ENCODE data around the gene EIF4H.

GRCh38 chr7:74199551-74200355 is 25.6 kb downstream of the EIF4H start:
- no peak for TF ChIP-seq POLR2AphosphoS5 (IDR thresholded peaks at IDR 0.05)
- TF ChIP-seq, protein P1, sequence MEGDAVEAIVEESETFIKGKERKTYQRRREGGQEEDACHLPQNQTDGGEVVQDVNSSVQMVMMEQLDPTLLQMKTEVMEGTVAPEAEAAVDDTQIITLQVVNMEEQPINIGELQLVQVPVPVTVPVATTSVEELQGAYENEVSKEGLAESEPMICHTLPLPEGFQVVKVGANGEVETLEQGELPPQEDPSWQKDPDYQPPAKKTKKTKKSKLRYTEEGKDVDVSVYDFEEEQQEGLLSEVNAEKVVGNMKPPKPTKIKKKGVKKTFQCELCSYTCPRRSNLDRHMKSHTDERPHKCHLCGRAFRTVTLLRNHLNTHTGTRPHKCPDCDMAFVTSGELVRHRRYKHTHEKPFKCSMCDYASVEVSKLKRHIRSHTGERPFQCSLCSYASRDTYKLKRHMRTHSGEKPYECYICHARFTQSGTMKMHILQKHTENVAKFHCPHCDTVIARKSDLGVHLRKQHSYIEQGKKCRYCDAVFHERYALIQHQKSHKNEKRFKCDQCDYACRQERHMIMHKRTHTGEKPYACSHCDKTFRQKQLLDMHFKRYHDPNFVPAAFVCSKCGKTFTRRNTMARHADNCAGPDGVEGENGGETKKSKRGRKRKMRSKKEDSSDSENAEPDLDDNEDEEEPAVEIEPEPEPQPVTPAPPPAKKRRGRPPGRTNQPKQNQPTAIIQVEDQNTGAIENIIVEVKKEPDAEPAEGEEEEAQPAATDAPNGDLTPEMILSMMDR (IDR thresholded peaks at IDR 0.05), result no peak
